Thymus (tissue), 11 donors: ENCODE measurements around the gene CMTR2. TPM values are rescaled to one million over a fixed set of nuclear protein-coding genes. Genes with fewer than 3 reads are reported as not detected.

ENCODE experiments used
- DNase-seq, 9 donors: peaks; one replicate each; pipeline ENCODE4 v3.0.0-alpha.2; 2013; ENCODE audit warnings: low spot score in 9 of 9, low read depth in 6 of 9, missing footprints in 1 of 9
- H3K27ac ChIP-seq, 2 donors: one replicate each; pipeline ENCODE4 v1.5.1; 2013; ENCODE audit warnings: control low read depth in 1 of 2, low read depth in 1 of 2, low read length in 1 of 2, mild to moderate bottlenecking in 1 of 2, moderate library complexity in 1 of 2
- H3K27me3 ChIP-seq, 2 donors: one replicate each; pipeline ENCODE4 v1.5.1; 2013; ENCODE audit warnings: low read length in 1 of 2; ENCODE audit not compliant: control insufficient read depth in 2 of 2, insufficient read depth in 1 of 2
- H3K36me3 ChIP-seq, 2 donors: one replicate each; pipeline ENCODE4 v1.5.1; 2013; ENCODE audit warnings: low read length in 1 of 2, mild to moderate bottlenecking in 1 of 2, moderate library complexity in 1 of 2; ENCODE audit not compliant: control insufficient read depth in 2 of 2, insufficient read depth in 2 of 2
- H3K4me1 ChIP-seq, 2 donors: one replicate each; pipeline ENCODE4 v1.5.1; 2013; ENCODE audit warnings: low read length in 2 of 2; ENCODE audit not compliant: control insufficient read depth in 2 of 2, insufficient read depth in 2 of 2
- H3K4me3 ChIP-seq, 2 donors: one replicate each; pipeline ENCODE4 v1.5.1; 2013; ENCODE audit warnings: low read length in 2 of 2, control low read depth in 1 of 2, mild to moderate bottlenecking in 1 of 2
- H3K9me3 ChIP-seq, 2 donors: one replicate each; pipeline ENCODE4 v1.5.1; 2013; ENCODE audit warnings: low read length in 1 of 2, mild to moderate bottlenecking in 1 of 2; ENCODE audit not compliant: control insufficient read depth in 2 of 2, insufficient read depth in 1 of 2
- WGBS: extraction: QIAGEN DNeasy Blood & Tissue Kit; methylation state at CpG from one replicate; pipeline ENCODE4 v1.1.7; 2013; 5-methylcytosine and 5-hydroxymethylcytosine counted together
- polyA plus RNA-seq: library from polyadenylated mRNA; stranded (reverse); fragments of 200-250 nt; gene quantifications from one replicate; pipeline ENCODE4 v1.2.3, GENCODE V29; 2013
- total RNA-seq: library from RNA; stranded (reverse); fragments of 120-200 nt; gene quantifications from one replicate; pipeline ENCODE4 v1.2.4, GENCODE V29; 2013
- donor health status: healthy.

Gene CMTR2
- total and polyA plus RNA-seq, 2 donors: 17.9 to 24.2 TPM

DNA sequence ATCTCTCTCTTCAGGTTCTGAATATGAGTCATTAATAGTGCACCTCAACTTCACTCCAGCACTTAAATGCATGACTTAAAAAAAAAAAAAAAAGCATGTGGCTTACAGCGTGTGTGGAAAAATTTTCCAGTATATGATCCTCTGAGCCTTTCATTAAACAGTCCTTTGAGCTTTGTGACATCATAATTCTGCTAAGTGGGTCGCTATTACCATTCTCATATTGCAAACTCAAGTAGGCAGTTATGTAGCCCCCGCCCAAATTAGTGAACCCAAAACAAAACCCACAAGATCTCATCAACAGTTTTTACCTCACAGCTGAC is 672 bp downstream of the CMTR2 start:
- peak overlapping the region; percentile 77 to 92 for H3K27ac ChIP-seq
- H3K36me3 ChIP-seq: peaks cover 9 to 26% of the 10 kb centered on the region in 2 donors
- WGBS: 6% methylated on average over 3 of the region's 3 CpGs
- peaks cover 3 to 7% of the 10 kb centered on the region in 2 donors for H3K4me1 ChIP-seq
- H3K9me3 ChIP-seq: no peaks in the 10 kb centered on the region
- peak overlapping the region; percentile 76 to 88 for H3K4me3 ChIP-seq
- peak in 1 of 9 donors; percentile 2 for DNase-seq
- H3K27me3 ChIP-seq: peaks cover 0 to 2% of the 10 kb centered on the region in 2 donors

DNA sequence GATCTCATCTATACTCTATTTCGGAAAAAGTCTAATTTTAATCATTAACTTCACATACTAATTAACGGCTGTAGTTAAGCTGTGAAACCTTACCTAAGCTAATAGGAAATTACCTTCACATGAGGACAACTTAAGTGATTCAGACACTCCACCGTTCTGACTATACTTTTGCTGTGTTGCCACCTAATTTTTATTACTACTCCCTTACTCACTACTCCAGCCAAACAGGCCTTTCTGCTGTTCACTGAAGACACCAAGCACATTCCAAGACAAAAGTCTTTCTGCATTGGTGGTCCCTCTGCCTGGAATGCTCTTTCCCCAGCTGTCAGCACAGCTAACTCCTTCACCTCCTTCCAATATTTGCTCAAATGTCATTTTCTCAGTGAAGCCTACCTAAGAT is 1.3 kb downstream of the CMTR2 start:
- no peak for DNase-seq
- 97% methylated on average over 3 of the region's 3 CpGs for WGBS
- Histone ChIP-seq H3K36me3 (peaks cover 9 to 27% of the 10 kb centered on the region in 2 donors), H3K27ac (no peak overlapping the region), H3K27me3 (no peaks in the 10 kb centered on the region), H3K4me3 (peak overlapping the region in 1 of 2 donors; percentile 76), H3K9me3 (no peaks in the 10 kb centered on the region), H3K4me1 (peaks cover 3 to 7% of the 10 kb centered on the region in 2 donors)

DNA sequence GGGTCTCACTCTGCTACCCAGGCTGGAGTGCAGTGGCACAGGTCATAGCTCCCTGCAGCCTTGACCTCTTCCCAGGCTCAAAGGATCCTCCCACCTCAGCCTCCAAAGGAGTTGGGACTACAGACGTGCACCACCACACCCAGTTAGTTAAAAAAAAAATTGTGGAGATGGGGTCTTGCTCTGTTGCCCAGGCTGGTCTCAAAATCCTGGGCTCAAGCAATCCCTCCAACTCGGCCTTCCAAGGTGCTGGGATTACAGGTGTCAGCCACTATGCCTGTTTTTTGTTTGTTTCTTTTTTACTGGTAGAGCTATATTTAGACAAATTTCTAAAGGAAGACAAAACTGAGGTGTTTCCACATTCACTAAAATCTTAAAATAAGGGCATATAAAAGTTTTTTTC is 1.7 kb downstream of the CMTR2 start:
- WGBS: 96% methylated on average over 2 of the region's 2 CpGs
- Histone ChIP-seq H3K4me3 (no peak overlapping the region), H3K4me1 (peaks cover 3 to 7% of the 10 kb centered on the region in 2 donors), H3K9me3 (no peaks in the 10 kb centered on the region), H3K27me3 (no peaks in the 10 kb centered on the region), H3K27ac (no peak overlapping the region), H3K36me3 (peaks cover 9 to 27% of the 10 kb centered on the region in 2 donors)
- DNase-seq: no peak

DNA sequence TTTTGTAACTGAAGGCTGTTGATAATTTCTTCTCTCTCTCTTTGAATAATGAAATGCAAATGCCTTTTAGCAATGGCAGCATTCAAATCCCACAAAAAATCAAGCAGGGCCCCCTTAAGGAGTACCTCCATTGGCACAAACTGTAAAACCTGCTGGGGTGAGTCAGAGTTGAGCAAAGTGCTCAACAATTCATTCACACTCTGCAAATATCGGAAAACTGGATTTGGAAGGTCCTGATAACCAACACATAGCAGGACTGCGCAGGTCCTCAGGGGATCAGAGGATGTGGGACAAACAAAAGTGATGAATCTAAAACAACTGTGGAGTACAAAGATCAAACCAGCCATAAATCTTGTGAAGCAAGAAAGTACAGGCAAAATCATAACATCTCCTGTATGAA is 5.6 kb downstream of the CMTR2 start:
- H3K9me3 ChIP-seq: no peaks in the 10 kb centered on the region
- peaks cover 9 to 27% of the 10 kb centered on the region in 2 donors for H3K36me3 ChIP-seq
- WGBS: 97% methylated on average over 2 of the region's 2 CpGs

DNA sequence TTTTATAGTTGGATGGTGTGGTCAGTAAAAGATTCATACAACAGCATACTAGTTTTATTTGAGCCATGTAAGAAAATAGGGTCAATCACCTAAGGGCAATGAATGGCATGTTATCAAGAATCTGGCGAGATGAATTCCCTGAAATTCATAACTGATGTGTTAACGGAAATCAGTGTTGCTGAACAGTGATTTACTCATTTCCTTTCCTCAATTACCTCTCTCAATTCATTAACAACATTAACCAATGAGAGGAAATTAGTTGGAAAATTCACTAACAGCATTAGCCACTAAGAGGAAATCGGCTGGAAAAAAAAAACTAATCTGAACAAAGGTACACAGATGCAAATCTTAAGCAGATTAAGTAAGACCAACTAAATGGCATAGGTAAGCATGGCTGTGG is 6.3 kb downstream of the CMTR2 start:
- Histone ChIP-seq H3K9me3 (no peaks in the 10 kb centered on the region), H3K27ac (no peak overlapping the region), H3K4me3 (no peak overlapping the region), H3K36me3 (peaks cover 9 to 27% of the 10 kb centered on the region in 2 donors), H3K27me3 (no peaks in the 10 kb centered on the region), H3K4me1 (peaks cover under 1% of the 10 kb centered on the region in 2 donors)
- no peak for DNase-seq
- 98% methylated on average over 3 of the region's 3 CpGs for WGBS

More for the DNA sequence above, 5.6 kb downstream of the CMTR2 start:
- Histone ChIP-seq H3K4me3 (no peak overlapping the region), H3K27ac (no peak overlapping the region), H3K4me1 (peaks cover 3 to 7% of the 10 kb centered on the region in 2 donors), H3K27me3 (no peaks in the 10 kb centered on the region)
- no peak for DNase-seq

DNA sequence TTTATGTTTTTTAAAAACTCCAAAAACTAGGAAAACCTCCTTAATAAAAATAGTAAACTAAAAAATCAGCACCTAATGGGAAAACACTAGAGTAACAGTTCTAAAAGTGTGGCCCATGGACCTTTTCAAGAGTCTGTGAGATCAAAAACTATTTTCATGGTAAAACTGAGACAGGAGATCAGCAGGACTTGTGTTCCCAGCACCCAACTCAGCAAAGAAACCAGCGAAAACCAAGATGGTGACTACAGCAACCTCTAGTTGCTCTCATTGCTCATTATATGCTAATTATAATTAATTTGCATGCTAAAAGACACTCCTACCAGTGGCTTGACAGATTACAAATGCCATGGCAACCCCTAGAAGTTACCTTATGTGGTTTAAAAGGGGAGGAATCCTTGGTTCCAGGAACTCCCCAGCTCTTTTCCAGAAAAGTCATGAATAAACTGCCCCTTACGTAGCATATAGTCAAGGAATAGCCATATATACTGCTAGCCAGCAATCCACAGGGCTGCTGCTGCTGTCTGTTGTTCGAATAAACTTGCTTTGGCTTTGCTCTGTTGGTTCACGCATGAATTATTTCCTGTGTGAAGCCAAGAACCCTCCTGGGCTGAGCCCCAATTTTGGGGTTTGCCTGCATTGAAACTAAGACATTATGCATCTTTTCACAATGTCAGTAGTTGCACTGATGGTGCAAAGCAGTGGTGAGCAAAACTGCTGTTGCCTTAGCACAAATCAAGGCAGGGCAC is 12.4 kb downstream of the CMTR2 start:
- Histone ChIP-seq H3K36me3 (no peaks in the 10 kb centered on the region), H3K27me3 (no peaks in the 10 kb centered on the region), H3K4me3 (no peak overlapping the region), H3K27ac (no peak overlapping the region), H3K4me1 (no peaks in the 10 kb centered on the region), H3K9me3 (no peaks in the 10 kb centered on the region)
- DNase-seq: no peak
- WGBS: 96% methylated on average over 4 of the region's 4 CpGs

DNA sequence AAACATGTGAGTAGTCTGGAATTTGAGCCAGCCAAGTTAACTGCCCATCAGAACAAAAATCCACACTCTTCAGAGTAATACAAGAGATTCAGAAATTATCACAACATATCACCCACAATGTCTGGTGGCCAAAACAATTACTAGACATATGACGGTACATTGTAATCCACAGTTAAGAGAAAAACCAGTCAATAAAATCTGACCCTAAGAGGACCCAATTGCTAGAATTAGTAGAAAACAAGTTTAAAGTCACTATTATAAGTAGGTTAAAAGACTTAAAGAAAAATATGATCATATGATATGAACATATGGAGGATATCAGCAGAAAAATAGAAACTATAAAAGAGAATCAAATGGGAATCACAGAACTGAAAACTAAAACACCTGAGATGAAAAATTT is 15.8 kb downstream of the CMTR2 start:
- no peaks in the 10 kb centered on the region for H3K9me3 ChIP-seq
- no peaks in the 10 kb centered on the region for H3K4me1 ChIP-seq
- WGBS: 97% methylated on average over 1 of the region's 1 CpG
- H3K36me3 ChIP-seq: no peaks in the 10 kb centered on the region
- no peak overlapping the region for H3K4me3 ChIP-seq
- no peaks in the 10 kb centered on the region for H3K27me3 ChIP-seq
- no peak overlapping the region for H3K27ac ChIP-seq
- DNase-seq: no peak

DNA sequence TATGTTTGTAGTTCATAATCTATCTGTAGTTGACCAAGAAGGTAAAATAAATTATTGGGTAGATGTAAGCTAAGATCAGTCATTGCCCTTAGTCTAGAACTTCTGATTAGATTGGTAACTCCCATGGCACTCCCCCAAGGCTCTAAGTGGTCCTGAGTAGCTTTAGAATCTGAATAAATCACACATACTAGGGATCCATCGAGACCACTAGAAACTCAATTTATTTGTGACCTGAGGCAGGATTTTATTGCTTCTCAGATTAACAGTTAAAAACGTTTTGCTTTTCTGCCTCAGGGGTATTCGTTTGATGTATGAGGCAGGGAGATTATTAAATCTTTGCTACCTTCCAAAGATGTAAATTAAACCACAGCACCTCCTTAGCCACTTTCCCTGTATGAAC is 24.9 kb downstream of the CMTR2 start:
- Histone ChIP-seq H3K27me3 (no peaks in the 10 kb centered on the region), H3K27ac (no peak overlapping the region)
- 83% methylated on average over 3 of the region's 3 CpGs for WGBS

DNA sequence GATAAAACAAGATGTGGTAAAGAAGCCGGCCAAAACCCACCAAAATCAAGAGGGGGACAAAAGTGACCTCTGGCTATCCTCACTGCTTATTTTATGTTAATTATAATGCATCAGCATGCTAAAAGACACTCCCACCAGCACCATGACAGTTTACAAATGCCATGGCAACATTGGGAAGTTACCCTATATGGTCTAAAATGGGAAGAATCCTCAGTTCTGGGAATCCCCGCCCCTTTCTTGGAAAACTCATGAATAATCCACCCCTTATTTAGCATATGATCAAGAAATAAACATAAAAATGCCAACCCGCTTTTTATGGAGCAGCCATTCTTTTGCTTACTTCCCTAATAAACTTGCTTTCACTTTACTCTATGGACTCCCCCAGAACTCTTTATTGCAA is 25.6 kb downstream of the CMTR2 start:
- Histone ChIP-seq H3K36me3 (no peaks in the 10 kb centered on the region), H3K4me1 (no peaks in the 10 kb centered on the region), H3K4me3 (no peak overlapping the region), H3K27me3 (no peaks in the 10 kb centered on the region), H3K9me3 (no peaks in the 10 kb centered on the region), H3K27ac (no peak overlapping the region)
- no peak for DNase-seq
- 98% methylated on average over 3 of the region's 3 CpGs for WGBS

More for the DNA sequence above, 24.9 kb downstream of the CMTR2 start:
- H3K4me3 ChIP-seq: no peak overlapping the region
- no peaks in the 10 kb centered on the region for H3K36me3 ChIP-seq
- no peaks in the 10 kb centered on the region for H3K4me1 ChIP-seq
- DNase-seq: no peak
- no peaks in the 10 kb centered on the region for H3K9me3 ChIP-seq
